Measurements from ENCODE around the gene ATP10A.

DNA sequence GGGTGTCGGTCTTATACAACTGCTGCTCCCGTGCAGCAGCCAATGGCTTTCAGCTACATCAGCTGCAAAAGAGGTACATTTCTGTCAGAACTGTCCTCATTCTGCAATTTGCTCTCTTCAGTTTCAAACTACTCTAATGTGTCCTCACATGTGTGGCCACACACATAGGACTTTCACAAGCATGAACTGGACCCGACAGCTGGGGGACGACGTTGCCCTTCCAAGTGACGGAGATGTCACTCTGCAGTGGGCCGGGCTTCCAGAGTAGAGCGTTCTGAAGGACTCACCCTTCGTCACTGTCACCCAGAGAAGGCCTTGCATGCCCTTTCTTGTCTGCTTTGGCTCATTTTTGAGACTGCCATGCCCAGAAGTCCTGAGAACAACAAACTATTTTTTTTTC is 189.8 kb downstream of the ATP10A start:
- TF ChIP-seq, protein P1, sequence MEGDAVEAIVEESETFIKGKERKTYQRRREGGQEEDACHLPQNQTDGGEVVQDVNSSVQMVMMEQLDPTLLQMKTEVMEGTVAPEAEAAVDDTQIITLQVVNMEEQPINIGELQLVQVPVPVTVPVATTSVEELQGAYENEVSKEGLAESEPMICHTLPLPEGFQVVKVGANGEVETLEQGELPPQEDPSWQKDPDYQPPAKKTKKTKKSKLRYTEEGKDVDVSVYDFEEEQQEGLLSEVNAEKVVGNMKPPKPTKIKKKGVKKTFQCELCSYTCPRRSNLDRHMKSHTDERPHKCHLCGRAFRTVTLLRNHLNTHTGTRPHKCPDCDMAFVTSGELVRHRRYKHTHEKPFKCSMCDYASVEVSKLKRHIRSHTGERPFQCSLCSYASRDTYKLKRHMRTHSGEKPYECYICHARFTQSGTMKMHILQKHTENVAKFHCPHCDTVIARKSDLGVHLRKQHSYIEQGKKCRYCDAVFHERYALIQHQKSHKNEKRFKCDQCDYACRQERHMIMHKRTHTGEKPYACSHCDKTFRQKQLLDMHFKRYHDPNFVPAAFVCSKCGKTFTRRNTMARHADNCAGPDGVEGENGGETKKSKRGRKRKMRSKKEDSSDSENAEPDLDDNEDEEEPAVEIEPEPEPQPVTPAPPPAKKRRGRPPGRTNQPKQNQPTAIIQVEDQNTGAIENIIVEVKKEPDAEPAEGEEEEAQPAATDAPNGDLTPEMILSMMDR (IDR thresholded peaks at IDR 0.05): no peak
- no peak for TF ChIP-seq POLR2A (IDR thresholded peaks at IDR 0.05)

Measured in adrenal gland (tissue), 5 donors.